HEK293 (cell line): Measurements from ENCODE around the gene INO80.

Experiments
- MEIS1 ChIP-seq: sonication (generic); formaldehyde crosslinking; IDR thresholded peaks from 2 replicates; pipeline ENCODE4 v1.8.1; 2022; ENCODE audit warnings: missing genetic modification reagents, mild to moderate bottlenecking, borderline replicate concordance
- ZBTB21 ChIP-seq: fragments of 450-650 bp; formaldehyde crosslinking; IDR thresholded peaks from 2 replicates; pipeline ENCODE4 v1.5.1; 2017; ENCODE audit warnings: missing biosample characterization, missing genetic modification characterization
- ZNF202 ChIP-seq: fragments of 450-650 bp; formaldehyde crosslinking; IDR thresholded peaks from 2 replicates; pipeline ENCODE4 v1.5.1; 2016; ENCODE audit warnings: missing biosample characterization, missing genetic modification characterization, borderline replicate concordance
- ZNF292 ChIP-seq: fragments of 450-650 bp; formaldehyde crosslinking; IDR thresholded peaks from 2 replicates; pipeline ENCODE4 v1.5.1; 2016; ENCODE audit warnings: low read depth, missing biosample characterization, missing genetic modification characterization, borderline replicate concordance
- ZNF391 ChIP-seq: fragments of 450-650 bp; formaldehyde crosslinking; IDR thresholded peaks from 2 replicates; pipeline ENCODE4 v1.5.1; 2016; ENCODE audit warnings: low read depth, missing biosample characterization, missing genetic modification characterization, borderline replicate concordance
- ZNF473 ChIP-seq: fragments of 450-650 bp; formaldehyde crosslinking; IDR thresholded peaks from 2 replicates; pipeline ENCODE4 v1.5.1; 2017; ENCODE audit warnings: missing biosample characterization, missing genetic modification characterization
- ZNF571 ChIP-seq: fragments of 450-650 bp; formaldehyde crosslinking; IDR thresholded peaks from 2 replicates; pipeline ENCODE4 v1.5.0; 2017; ENCODE audit warnings: missing biosample characterization, missing genetic modification characterization
- ZNF791 ChIP-seq: fragments of 450-650 bp; formaldehyde crosslinking; IDR thresholded peaks from 2 replicates; pipeline ENCODE4 v1.5.1; 2016; ENCODE audit warnings: missing biosample characterization, missing genetic modification characterization
- TF ChIP-seq, protein P1 (sequence below): fragments of 450-650 bp; formaldehyde crosslinking; IDR thresholded peaks from 2 replicates; pipeline ENCODE4 v1.5.1; 2016; ENCODE audit warnings: missing biosample characterization, missing genetic modification characterization
- TF ChIP-seq, protein P2 (sequence below): fragments of 450-650 bp; formaldehyde crosslinking; IDR thresholded peaks from 2 replicates; pipeline ENCODE4 v1.5.1; 2016; ENCODE audit warnings: missing biosample characterization, missing genetic modification characterization
- TF ChIP-seq, protein P3 (sequence below): sonication (generic); formaldehyde crosslinking; IDR thresholded peaks from 2 replicates; pipeline ENCODE4 v1.8.1; 2022; ENCODE audit warnings: mild to moderate bottlenecking, moderate library complexity, missing genetic modification reagents
- TF ChIP-seq, protein P4 (sequence below): IDR thresholded peaks from 2 replicates; pipeline ENCODE4 v1.6.1; 2011; ENCODE audit warnings: mild to moderate bottlenecking, low read depth, low read length, borderline replicate concordance

DNA sequence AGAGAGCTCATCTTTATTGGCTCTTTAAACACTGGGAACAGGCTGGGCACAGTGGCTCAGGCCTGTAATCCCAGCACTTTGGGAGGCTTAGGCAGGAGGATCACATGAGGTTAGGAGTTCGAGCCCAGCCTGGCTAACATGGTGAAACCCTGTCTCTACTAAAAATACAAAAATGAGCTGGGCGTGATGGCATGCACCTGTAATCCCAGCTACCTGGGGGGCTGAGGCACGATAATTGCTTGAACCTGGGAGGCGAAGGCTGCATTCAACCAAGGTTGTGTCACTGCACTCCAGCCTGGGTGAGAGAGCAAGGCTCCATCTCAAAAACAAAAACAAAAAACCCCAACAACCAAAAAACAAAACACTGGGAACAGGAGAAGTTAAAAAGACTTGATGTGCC, 90.7 kb downstream of the INO80 start:
- TF ChIP-seq, protein P1, sequence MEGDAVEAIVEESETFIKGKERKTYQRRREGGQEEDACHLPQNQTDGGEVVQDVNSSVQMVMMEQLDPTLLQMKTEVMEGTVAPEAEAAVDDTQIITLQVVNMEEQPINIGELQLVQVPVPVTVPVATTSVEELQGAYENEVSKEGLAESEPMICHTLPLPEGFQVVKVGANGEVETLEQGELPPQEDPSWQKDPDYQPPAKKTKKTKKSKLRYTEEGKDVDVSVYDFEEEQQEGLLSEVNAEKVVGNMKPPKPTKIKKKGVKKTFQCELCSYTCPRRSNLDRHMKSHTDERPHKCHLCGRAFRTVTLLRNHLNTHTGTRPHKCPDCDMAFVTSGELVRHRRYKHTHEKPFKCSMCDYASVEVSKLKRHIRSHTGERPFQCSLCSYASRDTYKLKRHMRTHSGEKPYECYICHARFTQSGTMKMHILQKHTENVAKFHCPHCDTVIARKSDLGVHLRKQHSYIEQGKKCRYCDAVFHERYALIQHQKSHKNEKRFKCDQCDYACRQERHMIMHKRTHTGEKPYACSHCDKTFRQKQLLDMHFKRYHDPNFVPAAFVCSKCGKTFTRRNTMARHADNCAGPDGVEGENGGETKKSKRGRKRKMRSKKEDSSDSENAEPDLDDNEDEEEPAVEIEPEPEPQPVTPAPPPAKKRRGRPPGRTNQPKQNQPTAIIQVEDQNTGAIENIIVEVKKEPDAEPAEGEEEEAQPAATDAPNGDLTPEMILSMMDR (tag by site-specific recombination) = no peak
- TF ChIP-seq, protein P2, sequence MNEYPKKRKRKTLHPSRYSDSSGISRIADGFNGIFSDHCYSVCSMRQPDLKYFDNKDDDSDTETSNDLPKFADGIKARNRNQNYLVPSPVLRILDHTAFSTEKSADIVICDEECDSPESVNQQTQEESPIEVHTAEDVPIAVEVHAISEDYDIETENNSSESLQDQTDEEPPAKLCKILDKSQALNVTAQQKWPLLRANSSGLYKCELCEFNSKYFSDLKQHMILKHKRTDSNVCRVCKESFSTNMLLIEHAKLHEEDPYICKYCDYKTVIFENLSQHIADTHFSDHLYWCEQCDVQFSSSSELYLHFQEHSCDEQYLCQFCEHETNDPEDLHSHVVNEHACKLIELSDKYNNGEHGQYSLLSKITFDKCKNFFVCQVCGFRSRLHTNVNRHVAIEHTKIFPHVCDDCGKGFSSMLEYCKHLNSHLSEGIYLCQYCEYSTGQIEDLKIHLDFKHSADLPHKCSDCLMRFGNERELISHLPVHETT (tag by site-specific recombination) = no peak
- no peak for TF ChIP-seq ZNF791 (tag by site-specific recombination)
- no peak for TF ChIP-seq ZBTB21
- TF ChIP-seq, protein P3, sequence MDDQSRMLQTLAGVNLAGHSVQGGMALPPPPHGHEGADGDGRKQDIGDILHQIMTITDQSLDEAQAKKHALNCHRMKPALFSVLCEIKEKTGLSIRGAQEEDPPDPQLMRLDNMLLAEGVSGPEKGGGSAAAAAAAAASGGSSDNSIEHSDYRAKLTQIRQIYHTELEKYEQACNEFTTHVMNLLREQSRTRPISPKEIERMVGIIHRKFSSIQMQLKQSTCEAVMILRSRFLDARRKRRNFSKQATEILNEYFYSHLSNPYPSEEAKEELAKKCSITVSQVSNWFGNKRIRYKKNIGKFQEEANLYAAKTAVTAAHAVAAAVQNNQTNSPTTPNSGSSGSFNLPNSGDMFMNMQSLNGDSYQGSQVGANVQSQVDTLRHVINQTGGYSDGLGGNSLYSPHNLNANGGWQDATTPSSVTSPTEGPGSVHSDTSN (CRISPR knock-in tag) = no peak
- TF ChIP-seq ZNF202 (tag by site-specific recombination) = no peak
- no peak for TF ChIP-seq MEIS1 (CRISPR knock-in tag)
- TF ChIP-seq ZNF391 (tag by site-specific recombination) = no peak
- no peak for TF ChIP-seq ZNF292
- TF ChIP-seq ZNF571 (tag by site-specific recombination) = no peak
- no peak for TF ChIP-seq ZNF473 (tag by site-specific recombination)
- TF ChIP-seq, protein P4, sequence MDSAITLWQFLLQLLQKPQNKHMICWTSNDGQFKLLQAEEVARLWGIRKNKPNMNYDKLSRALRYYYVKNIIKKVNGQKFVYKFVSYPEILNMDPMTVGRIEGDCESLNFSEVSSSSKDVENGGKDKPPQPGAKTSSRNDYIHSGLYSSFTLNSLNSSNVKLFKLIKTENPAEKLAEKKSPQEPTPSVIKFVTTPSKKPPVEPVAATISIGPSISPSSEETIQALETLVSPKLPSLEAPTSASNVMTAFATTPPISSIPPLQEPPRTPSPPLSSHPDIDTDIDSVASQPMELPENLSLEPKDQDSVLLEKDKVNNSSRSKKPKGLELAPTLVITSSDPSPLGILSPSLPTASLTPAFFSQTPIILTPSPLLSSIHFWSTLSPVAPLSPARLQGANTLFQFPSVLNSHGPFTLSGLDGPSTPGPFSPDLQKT = no peak
